GM08714 (cell line): ENCODE measurements around the gene TRPC6.
"Not testable (repeated sequence)": the region's sequence is repeated elsewhere in the genome, so short reads cannot be mapped to it uniquely, and the experiment has no call there.

Experiments used
- H3K4me3 ChIP-seq: fragments of 200-500 bp; sonication (Bioruptor generic); 2 replicates; pipeline ENCODE4 v1.5.1; 2014; ENCODE audit warnings: mild to moderate bottlenecking, low read length, inconsistent platforms
- ZNF274 ChIP-seq: IDR thresholded peaks from 2 replicates; pipeline ENCODE4 v1.6.1; 2012; ENCODE audit warnings: mild to moderate bottlenecking, low read depth, low read length

Gene TRPC6

GRCh38 chr11:101487775-101488174 is 96.0 kb downstream of the TRPC6 start:
- TF ChIP-seq ZNF274 = no peak
- H3K4me3 ChIP-seq = no peak overlapping the region

- no peak overlapping the region for H3K4me3 ChIP-seq
- TF ChIP-seq ZNF274 = no peak
Observed at GRCh38 chr11:101482556-101483124, 101.2 kb downstream of the TRPC6 start.

- no peak overlapping the region for H3K4me3 ChIP-seq
- no peak for TF ChIP-seq ZNF274
Observed at GRCh38 chr11:101478587-101479369, 105.0 kb downstream of the TRPC6 start.

GRCh38 chr11:101477926-101478325 is 105.9 kb downstream of the TRPC6 start:
- no peak for TF ChIP-seq ZNF274
- no peak overlapping the region for H3K4me3 ChIP-seq

GRCh38 chr11:101476191-101476590 is 107.6 kb downstream of the TRPC6 start:
- no peak overlapping the region for H3K4me3 ChIP-seq
- TF ChIP-seq ZNF274 = no peak

GRCh38 chr11:101475699-101476098 is 108.1 kb downstream of the TRPC6 start:
- TF ChIP-seq ZNF274 = no peak
- no peak overlapping the region for H3K4me3 ChIP-seq

- H3K4me3 ChIP-seq = no peak overlapping the region
- no peak for TF ChIP-seq ZNF274
Observed at GRCh38 chr11:101474666-101475065, 109.1 kb downstream of the TRPC6 start.

GRCh38 chr11:101470881-101471520 is 112.8 kb downstream of the TRPC6 start:
- no peak overlapping the region for H3K4me3 ChIP-seq
- TF ChIP-seq ZNF274 = no peak

GRCh38 chr11:101470419-101470818 is 113.4 kb downstream of the TRPC6 start:
- no peak for TF ChIP-seq ZNF274
- H3K4me3 ChIP-seq = no peak overlapping the region

- no peak for TF ChIP-seq ZNF274
- H3K4me3 ChIP-seq = no peak overlapping the region
Observed at GRCh38 chr11:101466352-101466751, 117.5 kb downstream of the TRPC6 start.

GRCh38 chr11:101464388-101464787 is 119.4 kb downstream of the TRPC6 start:
- H3K4me3 ChIP-seq = not testable (repeated sequence)

- no peak for TF ChIP-seq ZNF274
- H3K4me3 ChIP-seq = no peak overlapping the region
Observed at GRCh38 chr11:101459020-101459419, 124.8 kb downstream of the TRPC6 start.

GRCh38 chr11:101458161-101458560 is 125.6 kb downstream of the TRPC6 start:
- no peak for TF ChIP-seq ZNF274
- no peak overlapping the region for H3K4me3 ChIP-seq

GRCh38 chr11:101456812-101457211 is 127.0 kb downstream of the TRPC6 start:
- no peak for TF ChIP-seq ZNF274
- no peak overlapping the region for H3K4me3 ChIP-seq

- H3K4me3 ChIP-seq = no peak overlapping the region
- TF ChIP-seq ZNF274 = no peak
Observed at GRCh38 chr11:101453682-101454081, 130.1 kb downstream of the TRPC6 start.

GRCh38 chr11:101448881-101449442 is 134.8 kb downstream of the TRPC6 start:
- TF ChIP-seq ZNF274 = no peak
- no peak overlapping the region for H3K4me3 ChIP-seq
